GM12878 (cell line): ENCODE measurements around the gene CENPP. TPM values are rescaled to one million over a fixed set of nuclear protein-coding genes. Genes with fewer than 3 reads are reported as not detected.

Experiments used
- ATAC-seq: fragments of 200-7000 bp; cut with Tn5 transposase; 3 replicates; pipeline ENCODE4 v1.9.1; 2020; ENCODE audit warnings: mild to moderate bottlenecking, moderate library complexity
- BruUV-seq: library from RNA; stranded (reverse); fragments of 400-500 nt; replicated peaks from 2 replicates; lab custom pipeline; 2021; lab: Mats Ljungman, UMichigan
- CTCF ChIA-PET: fragments of 300-600 bp; sonication (Branson Sonifier 250); formaldehyde crosslinking; extraction: SDS; loops from one replicate; lab custom pipeline; 2021; ENCODE audit warnings: inconsistent platforms; lab: Yijun Ruan, JAX
- POLR2A ChIA-PET: fragments of 350-600 bp; formaldehyde crosslinking; extraction: SDS; loops from one replicate; lab custom pipeline; 2021; ENCODE audit warnings: inconsistent platforms; lab: Charles Lee
- RAD21 ChIA-PET: fragments of 300-600 bp; sonication (Branson Sonifier 250); formaldehyde crosslinking; loops from one replicate; lab custom pipeline; 2023; ENCODE audit warnings: antibody characterized with exemption; ENCODE audit not compliant: unreplicated experiment; lab: Charles Lee
- SMC1A ChIA-PET: fragments of 300-600 bp; sonication (Branson Sonifier 250); formaldehyde crosslinking; loops from one replicate; lab custom pipeline; 2023; ENCODE audit not compliant: unreplicated experiment, uncharacterized antibody; lab: Charles Lee
- DNase-seq: peaks from one replicate; pipeline ENCODE4 v3.0.0-alpha.2; 2011; ENCODE audit warnings: low read depth, low spot score
- FAIRE-seq: peaks from 3 replicates; lab custom pipeline; 2011; peaks lifted over from hg19 to GRCh38; lab: Jason Lieb, UNC
- H2AFZ ChIP-seq: 2 replicates; pipeline ENCODE4 v1.6.0; 2011; ENCODE audit warnings: low read depth, low read length, control low read depth; ENCODE audit not compliant: control insufficient read depth
- H3K27ac ChIP-seq: 2 replicates; pipeline ENCODE4 v1.5.1; 2011; ENCODE audit warnings: control low read depth; ENCODE audit not compliant: control insufficient read depth, insufficient read depth
- H3K27me3 ChIP-seq, 2 experiments: replicated peaks in 1 of 2; 2 replicates each; pipeline versions ENCODE4 v1.6.0 to v1.6.1; 2011; ENCODE audit warnings: low read length in 1 of 2; ENCODE audit not compliant: control insufficient read depth in 2 of 2, insufficient read depth in 2 of 2
- H3K36me3 ChIP-seq, 2 experiments: 2 replicates each; pipeline ENCODE4 v1.5.1; 2011; ENCODE audit warnings: low read length in 1 of 2; ENCODE audit not compliant: control insufficient read depth in 2 of 2, insufficient read depth in 2 of 2
- H3K4me1 ChIP-seq: 2 replicates; pipeline ENCODE4 v1.6.1; 2011; ENCODE audit warnings: mild to moderate bottlenecking, low read length, moderate library complexity, mixed read lengths; ENCODE audit not compliant: control insufficient read depth, insufficient read depth
- H3K4me2 ChIP-seq: 2 replicates; pipeline ENCODE4 v1.6.0; 2011; ENCODE audit warnings: control low read depth; ENCODE audit not compliant: control insufficient read depth, insufficient read depth
- H3K4me3 ChIP-seq: fragments of 200-600 bp; sonication (generic); 2 replicates; pipeline ENCODE4 v1.5.1; 2016
- H3K79me2 ChIP-seq: 2 replicates; pipeline ENCODE4 v1.6.0; 2011; ENCODE audit warnings: low read length; ENCODE audit not compliant: control insufficient read depth, insufficient read depth
- H3K9ac ChIP-seq: 2 replicates; pipeline ENCODE4 v1.8.0; 2011; ENCODE audit warnings: low read length, control low read depth, mixed read lengths; ENCODE audit not compliant: control insufficient read depth, insufficient read depth
- H3K9me3 ChIP-seq: replicated peaks from 3 replicates; pipeline ENCODE4 v1.5.1; 2011; ENCODE audit warnings: mild to moderate bottlenecking, low read length; ENCODE audit not compliant: control insufficient read depth, insufficient read depth
- H4K20me1 ChIP-seq: 2 replicates; pipeline ENCODE4 v1.6.0; 2011; ENCODE audit not compliant: control insufficient read depth, insufficient read depth
- CREM ChIP-seq: IDR thresholded peaks from 2 replicates; pipeline ENCODE4 v1.6.1; 2014; ENCODE audit warnings: antibody characterized with exemption, low read depth
- CUX1 ChIP-seq: IDR thresholded peaks from 2 replicates; pipeline ENCODE4 v1.6.1; 2012; ENCODE audit warnings: improper control_type of control experiment, low read depth, low read length; ENCODE audit not compliant: insufficient replicate concordance
- MTA3 ChIP-seq: IDR thresholded peaks from 2 replicates; pipeline ENCODE4 v1.6.1; 2012; ENCODE audit warnings: low read length, inconsistent platforms, borderline replicate concordance
- NFXL1 ChIP-seq: fragments of 450-650 bp; IDR thresholded peaks from 2 replicates; pipeline ENCODE4 v1.6.1; 2017; ENCODE audit warnings: antibody characterized with exemption, mild to moderate bottlenecking, borderline replicate concordance
- NR2C2 ChIP-seq: IDR thresholded peaks from 2 replicates; pipeline ENCODE4 v1.6.1; 2011; ENCODE audit warnings: borderline replicate concordance, low read depth; ENCODE audit not compliant: control insufficient read depth, insufficient read length
- RB1 ChIP-seq: fragments of 450-650 bp; formaldehyde crosslinking; IDR thresholded peaks from 2 replicates; pipeline ENCODE4 v1.6.1; 2017; ENCODE audit warnings: mild to moderate bottlenecking, borderline replicate concordance
- SMAD1 ChIP-seq: fragments of 450-650 bp; IDR thresholded peaks from 2 replicates; pipeline ENCODE4 v1.6.1; 2018; ENCODE audit warnings: mild to moderate bottlenecking, low read depth; ENCODE audit not compliant: partially characterized antibody
- SMARCA5 ChIP-seq: fragments of 450-650 bp; IDR thresholded peaks from 2 replicates; pipeline ENCODE4 v1.6.1; 2017; ENCODE audit warnings: mild to moderate bottlenecking
- ZNF207 ChIP-seq: fragments of 450-650 bp; IDR thresholded peaks from 2 replicates; pipeline ENCODE4 v1.6.1; 2014; ENCODE audit warnings: antibody characterized with exemption, mild to moderate bottlenecking, borderline replicate concordance
- ZNF384 ChIP-seq: IDR thresholded peaks from 2 replicates; pipeline ENCODE4 v1.6.1; 2012; ENCODE audit warnings: low read depth, mild to moderate bottlenecking, low read length, improper control_type of control experiment, borderline replicate concordance
- WGBS: methylation state at CpG from one replicate; pipeline ENCODE4 v1.1.6; 2016; ENCODE audit warnings: low lambda C conversion rate; ENCODE audit not compliant: insufficient replicate concordance, insufficient coverage; ENCODE audit errors: missing lambda C conversion rate; 5-methylcytosine and 5-hydroxymethylcytosine counted together
- in situ Hi-C: fragments of 300-500 bp; cut with MboI; formaldehyde crosslinking; loops from 9 replicates; pipeline ENCODE4 v1.14.3; 2018; ENCODE audit warnings: mixed read lengths
- intact Hi-C: fragments of 100-400 bp; cut with micrococcal nuclease; formaldehyde crosslinking; loops from one replicate; pipeline ENCODE4 v1.14.2; 2022; ENCODE audit not compliant: unreplicated experiment
- polyA plus RNA-seq, 11 experiments: library from polyadenylated mRNA; depleted of rRNA in 4 of 11; unstranded in 6 of 11; stranded (reverse) in 5 of 11; fragments of >200 nt; fragmentation: Nextera tagmentation in 4 of 11; fragmentation: Illumina TruSeq in 1 of 11; extraction: Ambion mirVana in 4 of 11; extraction: Trizol in 1 of 11; gene quantifications; 1 replicate in 1 of 11; 2 replicates in 10 of 11; pipeline versions ENCODE4 v1.2.1 to v1.2.3, GENCODE V29; 2011 to 2016; ENCODE audit warnings: inconsistent platforms in 2 of 11, missing spikeins in 2 of 11, low read depth in 1 of 11
- total RNA-seq, 4 experiments: library from RNA; depleted of rRNA in 3 of 4; stranded (reverse); fragments of >200 nt in 3 of 4; fragmentation: Illumina TruSeq in 1 of 4; extraction: Trizol in 1 of 4; gene quantifications; 2 replicates each; pipeline versions ENCODE4 v1.2.1 to v1.2.3, GENCODE V29; 2013 to 2021
- TF ChIP-seq, protein P1 (sequence below): fragments of 450-650 bp; IDR thresholded peaks from 2 replicates; pipeline ENCODE4 v1.6.1; 2018; ENCODE audit warnings: mild to moderate bottlenecking, low read depth, moderate library complexity; ENCODE audit not compliant: partially characterized antibody
- TF ChIP-seq, protein P2 (sequence below): IDR thresholded peaks from 2 replicates; pipeline ENCODE4 v1.6.1; 2012; ENCODE audit warnings: low read depth, low read length, improper control_type of control experiment

CENPP gene
- total and polyA plus RNA-seq, 10 of the 15 experiments (the other 5 are each of a cell fraction or from before 2014, with no cell fraction given): 9.4 to 31.4 (median 19.8) TPM

- peaks cover 2% of the 10 kb centered on the region for H3K9me3 ChIP-seq
- H3K9ac ChIP-seq: no peak overlapping the region
- TF ChIP-seq SMARCA5 (no peak), CREM (no peak), ZNF384 (no peak), CUX1 (no peak), NFXL1 (no peak), ZNF207 (no peak), MTA3 (no peak), RB1 (no peak), NR2C2 (no peak), SMAD1 (no peak)
- TF ChIP-seq, protein P1, sequence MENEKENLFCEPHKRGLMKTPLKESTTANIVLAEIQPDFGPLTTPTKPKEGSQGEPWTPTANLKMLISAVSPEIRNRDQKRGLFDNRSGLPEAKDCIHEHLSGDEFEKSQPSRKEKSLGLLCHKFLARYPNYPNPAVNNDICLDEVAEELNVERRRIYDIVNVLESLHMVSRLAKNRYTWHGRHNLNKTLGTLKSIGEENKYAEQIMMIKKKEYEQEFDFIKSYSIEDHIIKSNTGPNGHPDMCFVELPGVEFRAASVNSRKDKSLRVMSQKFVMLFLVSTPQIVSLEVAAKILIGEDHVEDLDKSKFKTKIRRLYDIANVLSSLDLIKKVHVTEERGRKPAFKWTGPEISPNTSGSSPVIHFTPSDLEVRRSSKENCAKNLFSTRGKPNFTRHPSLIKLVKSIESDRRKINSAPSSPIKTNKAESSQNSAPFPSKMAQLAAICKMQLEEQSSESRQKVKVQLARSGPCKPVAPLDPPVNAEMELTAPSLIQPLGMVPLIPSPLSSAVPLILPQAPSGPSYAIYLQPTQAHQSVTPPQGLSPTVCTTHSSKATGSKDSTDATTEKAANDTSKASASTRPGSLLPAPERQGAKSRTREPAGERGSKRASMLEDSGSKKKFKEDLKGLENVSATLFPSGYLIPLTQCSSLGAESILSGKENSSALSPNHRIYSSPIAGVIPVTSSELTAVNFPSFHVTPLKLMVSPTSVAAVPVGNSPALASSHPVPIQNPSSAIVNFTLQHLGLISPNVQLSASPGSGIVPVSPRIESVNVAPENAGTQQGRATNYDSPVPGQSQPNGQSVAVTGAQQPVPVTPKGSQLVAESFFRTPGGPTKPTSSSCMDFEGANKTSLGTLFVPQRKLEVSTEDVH: no peak
- TF ChIP-seq, protein P2, sequence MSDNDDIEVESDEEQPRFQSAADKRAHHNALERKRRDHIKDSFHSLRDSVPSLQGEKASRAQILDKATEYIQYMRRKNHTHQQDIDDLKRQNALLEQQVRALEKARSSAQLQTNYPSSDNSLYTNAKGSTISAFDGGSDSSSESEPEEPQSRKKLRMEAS: no peak
- no peak overlapping the region for H2AFZ ChIP-seq
- FAIRE-seq (no peak), ATAC-seq (no peak), DNase-seq (no peak)
- H3K36me3 ChIP-seq: no peaks in the 10 kb centered on the region
- ChIA-PET SMC1A (interaction anchor here (0.7 kb wide), 1 partner anchor 243 kb away, joined by 3 read pairs; no protein-coding TSS in a partner anchor), CTCF (no interaction called here), RAD21 (no interaction called here), POLR2A (no interaction called here)
- H3K27ac ChIP-seq: no peak overlapping the region
- no peaks in the 10 kb centered on the region for H4K20me1 ChIP-seq
- in situ Hi-C loops (no loop called here), intact Hi-C loops (no loop called here)
- BruUV-seq: no TSS peak
- H3K4me3 ChIP-seq: no peak overlapping the region
- no peak overlapping the region for H3K4me2 ChIP-seq
- no peaks in the 10 kb centered on the region for H3K27me3 ChIP-seq
- WGBS: 97% methylated on average over 5 of the region's 5 CpGs
- no peaks in the 10 kb centered on the region; the same call in 1 of the 2 replicates for H3K4me1 ChIP-seq
- H3K79me2 ChIP-seq: no peaks in the 10 kb centered on the region
Observed at GRCh38 chr9:92605224-92605623, 279.5 kb downstream of the CENPP start.
